ENCODE results near the gene COPA.
"Not testable (repeated sequence)": the region's sequence is repeated elsewhere in the genome, so short reads cannot be mapped to it uniquely, and the experiment has no call there.

COPA gene

GRCh38 chr1:160326418-160326817 lies 16.6 kb downstream of the COPA start:
- no peak for DNase-seq (ENCODE audit: low read depth in 2 of 2)

DNA sequence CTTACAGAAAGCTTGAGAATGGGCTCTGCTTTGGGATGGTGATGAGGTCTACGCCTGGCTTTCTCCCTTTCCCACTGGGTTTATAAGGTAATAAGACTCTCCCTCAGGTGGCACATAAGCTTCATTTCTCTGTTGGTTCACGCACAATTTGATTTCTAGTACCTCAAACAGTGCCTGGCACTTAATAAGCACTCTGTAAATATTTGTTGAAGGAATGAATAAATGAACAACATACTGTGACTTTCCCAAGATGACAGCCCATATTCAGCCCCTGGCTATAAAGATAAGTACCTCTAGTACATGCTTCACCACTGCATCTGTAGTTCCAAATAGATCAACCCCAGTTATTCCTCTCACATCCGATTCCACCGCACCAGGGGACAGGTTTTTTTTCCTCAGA lies 17.8 kb downstream of the COPA start:
- DNase-seq (ENCODE audit: low read depth in 2 of 2), result no peak

DNA sequence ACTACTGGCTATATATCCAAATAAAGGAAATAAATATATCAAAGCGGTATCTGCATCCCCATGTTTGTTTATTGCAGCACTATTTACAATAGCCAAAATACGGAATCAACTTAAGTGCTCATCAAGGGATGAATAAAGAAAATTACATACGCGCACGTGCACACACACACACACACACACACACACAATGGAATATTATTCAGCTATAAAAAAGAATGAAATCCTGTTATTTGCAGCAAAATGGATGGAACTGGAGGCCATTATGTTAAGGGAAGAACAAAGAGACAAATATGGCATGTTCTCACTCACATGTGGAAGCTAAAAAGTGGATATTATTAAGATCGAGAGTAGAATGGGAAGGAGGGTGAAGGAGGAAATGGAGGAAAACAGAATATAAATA lies 20.2 kb downstream of the COPA start:
- DNase-seq (ENCODE audit: low read depth in 2 of 2), result no peak

DNA sequence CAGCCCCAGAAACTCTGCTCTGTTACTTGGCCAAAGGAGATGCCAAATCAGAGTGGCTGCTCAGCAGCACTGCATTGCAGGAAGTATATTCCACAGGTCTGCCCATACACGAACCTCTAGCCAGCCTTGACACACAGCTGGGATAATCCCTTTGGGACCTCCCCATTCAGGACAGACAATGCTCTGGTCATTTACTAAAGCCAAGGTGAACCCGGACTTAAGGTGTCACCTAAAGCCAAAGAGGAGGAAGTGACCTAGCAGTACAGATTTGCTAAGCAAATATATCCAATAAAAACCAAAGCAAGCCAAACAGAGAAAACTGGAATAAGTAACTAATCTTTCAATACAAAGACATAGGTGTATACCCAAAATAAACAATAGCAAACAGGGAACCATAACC lies 27.7 kb downstream of the COPA start:
- DNase-seq (ENCODE audit: low read depth in 2 of 2), result no peak

- DNase-seq (ENCODE audit: low read depth in 2 of 2), result no peak
Observed at GRCh38 chr1:160309571-160309970, 33.5 kb downstream of the COPA start.

DNA sequence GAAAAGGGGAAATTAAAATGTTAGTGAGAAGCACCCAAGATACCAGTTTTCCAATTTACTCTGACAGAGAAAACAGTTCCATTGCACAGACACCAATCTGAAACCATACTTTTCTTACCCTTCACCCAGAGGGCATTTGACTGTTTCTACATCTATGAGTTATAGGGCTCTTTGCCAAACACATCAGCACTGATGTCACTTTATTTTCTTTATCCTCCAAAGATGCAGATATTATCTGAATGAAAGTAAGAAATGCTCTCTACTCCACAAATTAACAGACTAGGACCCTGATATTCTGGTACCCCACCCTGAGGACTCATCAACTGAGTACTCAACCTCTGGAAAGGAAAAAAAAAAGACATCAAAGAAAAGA lies 33.9 kb downstream of the COPA start:
- no peak for DNase-seq (ENCODE audit: low read depth in 2 of 2)

DNA sequence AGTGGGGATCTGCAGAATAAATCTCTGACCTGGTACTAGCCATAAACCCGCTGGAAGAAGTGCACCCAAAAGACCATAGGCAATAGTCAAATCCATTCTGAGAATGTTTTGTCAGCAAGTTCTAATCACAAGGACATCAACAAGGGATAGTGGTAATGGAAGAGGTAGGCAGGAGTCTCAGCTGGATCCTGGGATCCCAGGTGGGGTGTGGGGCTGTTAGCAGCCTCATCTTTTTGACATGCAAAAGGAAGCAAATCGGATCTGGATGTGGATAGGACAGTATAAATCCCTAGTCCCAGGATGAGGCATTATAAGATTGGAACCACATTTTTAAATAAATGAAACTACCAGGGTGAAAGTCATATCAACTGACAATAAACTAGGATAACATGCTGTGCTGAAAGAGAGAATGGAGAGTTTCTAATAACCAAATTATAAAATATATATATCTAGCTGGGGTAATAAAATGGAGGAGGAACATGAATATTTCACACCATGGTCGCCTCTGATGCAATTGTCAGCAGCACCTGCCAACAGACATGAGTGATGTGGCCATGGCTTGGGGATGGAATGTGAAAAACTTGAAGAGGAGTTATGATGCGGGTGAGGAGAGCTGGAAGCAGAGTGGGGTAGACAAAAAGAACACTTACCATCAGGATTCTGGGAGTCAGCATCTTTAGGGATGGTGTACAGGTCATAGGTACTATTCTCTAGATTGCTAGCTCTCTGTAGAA lies 34.4 kb downstream of the COPA start:
- no peak for DNase-seq (ENCODE audit: low read depth in 2 of 2)

GRCh38 chr1:160307118-160307791 lies 35.8 kb downstream of the COPA start:
- no peak for DNase-seq (ENCODE audit: low read depth in 2 of 2)

DNA sequence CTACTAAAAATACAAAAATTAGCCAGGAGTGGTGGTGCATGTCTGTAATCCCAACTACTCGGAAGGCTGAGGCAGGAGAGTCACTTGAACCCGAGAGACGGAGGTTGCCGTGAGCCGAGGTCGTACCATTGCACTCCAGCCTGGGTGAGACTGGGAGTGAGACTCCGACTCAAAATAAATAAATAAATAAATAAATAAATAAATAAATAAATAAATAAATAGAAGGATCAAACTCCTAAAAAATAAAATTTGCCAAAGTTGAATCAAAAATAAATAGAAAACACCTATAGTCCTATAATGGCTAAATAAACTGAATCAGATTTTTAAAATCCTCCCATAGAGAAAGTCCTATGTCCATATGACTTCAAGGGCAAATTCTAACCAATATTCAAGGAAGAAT lies 42.9 kb downstream of the COPA start:
- no peak for DNase-seq (ENCODE audit: low read depth in 2 of 2)

DNA sequence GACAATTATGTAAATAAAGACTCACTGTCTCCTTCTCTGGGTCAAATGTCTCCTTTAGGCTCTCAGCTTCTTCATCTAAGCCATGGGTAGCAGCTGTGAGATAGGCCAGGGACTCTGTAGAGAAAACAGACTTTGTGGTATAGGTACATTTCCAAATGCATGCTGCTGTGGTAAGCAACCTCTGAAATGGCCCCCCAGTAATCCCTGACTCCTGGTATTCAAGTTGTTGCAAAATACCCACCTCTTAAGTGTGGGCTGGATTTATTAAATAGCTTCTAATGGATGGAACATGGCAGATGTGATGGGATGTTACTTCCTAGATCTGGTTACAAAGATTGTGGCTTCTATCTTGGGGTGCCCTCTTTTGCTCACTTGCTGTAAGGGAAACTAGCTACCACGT lies 47.0 kb downstream of the COPA start:
- no peak for DNase-seq (ENCODE audit: low read depth in 2 of 2)

GRCh38 chr1:160293020-160293968 lies 49.8 kb downstream of the COPA start:
- DNase-seq (ENCODE audit: low read depth in 2 of 2), result no peak

DNA sequence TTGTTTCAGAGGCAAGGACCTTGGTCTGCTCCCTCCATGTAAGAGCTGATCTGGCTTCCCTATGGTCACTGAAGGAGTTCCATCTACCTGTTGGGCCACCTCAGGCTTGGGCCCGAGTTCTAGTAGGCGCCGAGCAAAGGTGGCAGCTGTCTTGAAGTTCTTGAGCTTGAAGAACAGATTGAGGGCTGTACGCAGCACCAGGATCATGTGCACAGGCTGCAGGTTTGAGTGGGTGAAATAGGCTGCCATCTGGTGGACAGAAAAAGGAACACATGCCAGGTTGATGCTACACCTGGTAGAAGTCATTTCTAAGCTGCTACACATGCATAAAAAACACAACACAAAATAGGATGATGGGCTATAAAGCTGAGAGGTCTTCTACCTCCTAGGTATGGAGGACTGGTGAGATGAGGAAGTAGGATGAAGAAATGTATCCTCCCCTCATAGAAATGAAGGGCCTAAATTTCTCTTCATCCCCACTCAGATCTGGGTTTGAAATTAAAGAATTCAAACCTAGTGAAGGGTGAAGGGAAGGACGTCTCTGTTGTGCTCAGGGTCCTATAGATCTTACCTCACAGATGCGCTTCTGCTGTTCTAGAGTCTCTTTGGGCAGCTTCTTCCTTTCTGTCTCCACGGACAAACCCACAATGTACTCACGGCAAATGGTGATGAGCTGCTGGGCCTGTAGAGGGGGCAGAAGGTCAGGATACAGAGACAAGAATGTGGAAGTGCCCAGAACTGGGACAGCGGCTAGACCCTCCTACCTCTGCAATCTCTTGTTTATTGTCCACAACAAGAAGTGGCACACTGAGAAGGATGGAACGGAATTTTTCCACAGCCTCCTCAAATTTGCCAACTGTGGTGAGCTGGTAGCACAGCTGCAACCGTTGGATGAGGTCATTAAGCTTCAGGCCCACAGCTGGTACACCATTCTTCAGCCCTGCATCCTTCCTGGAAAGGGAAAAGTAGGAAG lies 51.5 kb downstream of the COPA start:
- DNase-seq (ENCODE audit: low read depth in 2 of 2), result peak in 1 of 2 experiments; percentile 9

GRCh38 chr1:160287769-160288168 lies 55.3 kb downstream of the COPA start:
- DNase-seq (ENCODE audit: low read depth in 2 of 2), result not testable (repeated sequence)

GRCh38 chr1:160285506-160285905 lies 57.5 kb downstream of the COPA start:
- no peak for DNase-seq (ENCODE audit: low read depth in 2 of 2)

GRCh38 chr1:160284782-160285344 lies 58.2 kb downstream of the COPA start, which contains the start of gene PEX19:
Gene PEX19, minus strand, starts transcription at chr1:160285133. Its CDS starts 9 bp downstream, at chr1:160285124.
- peak; percentile 66 for DNase-seq (ENCODE audit: low read depth in 2 of 2)

DNA sequence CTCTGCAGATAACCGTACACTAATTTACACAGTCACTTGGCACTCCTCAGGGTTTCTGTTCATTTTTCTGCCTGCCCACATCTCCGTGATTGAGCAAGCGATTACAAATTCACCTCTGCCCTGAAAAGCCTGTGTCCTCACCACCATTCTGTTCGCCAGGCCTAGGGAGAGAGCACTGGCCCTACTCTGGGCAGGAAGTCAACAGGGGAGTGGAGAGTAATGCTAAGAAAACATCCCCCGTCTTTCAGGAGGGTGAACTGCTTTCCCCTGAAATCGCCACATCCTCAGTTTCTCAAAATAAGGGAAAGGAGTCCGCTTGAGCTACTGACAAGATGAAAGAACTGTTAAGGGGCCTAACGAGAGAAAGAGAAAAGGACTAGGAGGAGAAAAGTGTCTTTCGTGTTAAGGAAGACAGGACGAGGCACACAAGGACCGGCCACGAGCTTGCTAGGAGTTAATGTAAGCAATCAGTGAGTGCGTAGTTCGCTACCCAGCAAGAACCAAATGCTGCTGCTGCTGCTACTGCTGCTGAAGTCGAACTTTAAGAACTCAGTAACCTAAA lies 58.7 kb downstream of the COPA start:
- DNase-seq (ENCODE audit: low read depth in 2 of 2), result no peak

DNA sequence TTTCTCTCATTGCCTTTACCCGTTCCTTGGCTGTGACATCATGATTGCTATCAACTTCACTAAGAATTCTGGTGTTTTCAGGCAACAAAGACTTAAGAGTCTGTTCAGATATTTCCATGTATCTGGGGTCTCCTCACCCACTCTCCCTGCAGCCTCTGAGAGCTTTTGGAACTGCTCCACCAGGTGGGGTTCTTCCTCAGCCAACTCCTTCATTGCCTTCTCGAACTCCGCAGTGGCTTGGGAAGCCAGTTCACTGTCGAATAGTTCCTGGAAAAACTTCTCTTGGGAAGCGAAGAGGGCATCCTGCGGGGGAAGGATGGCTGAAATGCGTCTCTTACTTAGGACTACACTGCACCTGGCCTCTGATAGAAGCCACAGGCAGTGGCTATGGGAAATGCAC lies 60.2 kb downstream of the COPA start:
- DNase-seq (ENCODE audit: low read depth in 2 of 2), result no peak

DNA sequence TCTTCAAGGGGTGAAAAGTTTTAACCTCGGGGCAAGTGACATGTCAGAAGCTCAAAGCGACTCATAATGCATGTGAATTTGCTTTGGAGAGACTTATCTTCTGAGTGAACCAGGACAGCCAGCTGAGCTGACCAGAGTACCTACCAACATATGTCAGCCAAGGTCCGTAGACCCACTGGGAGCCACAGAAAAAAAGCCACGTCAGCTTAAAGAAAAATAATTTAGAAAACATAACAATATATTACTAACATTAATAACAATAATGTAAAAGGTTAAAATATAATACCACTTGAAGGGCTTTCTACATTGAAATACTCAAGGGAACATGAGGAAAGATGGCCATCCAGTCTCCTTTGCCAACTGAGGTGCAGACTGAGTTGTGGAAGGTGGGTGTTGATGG lies 65.1 kb downstream of the COPA start:
- DNase-seq (ENCODE audit: low read depth in 2 of 2), result no peak

GRCh38 chr1:160277330-160277729 lies 65.7 kb downstream of the COPA start:
- DNase-seq (ENCODE audit: low read depth in 2 of 2), result no peak

DNA sequence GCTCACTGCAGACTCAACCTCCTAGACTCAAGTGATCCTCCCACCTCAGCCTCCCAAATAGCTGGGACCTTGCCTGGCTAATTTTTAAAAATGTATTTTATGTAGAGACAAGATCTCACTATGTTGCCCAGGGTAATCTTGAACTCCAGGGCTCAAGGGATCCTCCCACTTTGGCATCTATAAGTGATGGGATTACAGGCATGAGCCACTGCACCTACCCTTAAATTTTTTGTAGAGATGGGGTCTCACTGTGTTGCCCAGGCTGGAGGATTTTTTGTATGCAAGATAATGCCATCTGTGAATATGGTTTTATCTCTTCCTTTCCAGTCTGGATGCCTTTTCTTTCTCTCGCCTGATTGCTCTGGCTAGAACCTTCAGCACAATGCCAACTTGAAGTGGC lies 72.0 kb downstream of the COPA start:
- no peak for DNase-seq (ENCODE audit: low read depth in 2 of 2)

Measured in fibroblast of skin of left biceps (primary cell).